OCI-LY3 (cell line): Measurements from ENCODE around the gene GPR146.
A peak's percentile ranks its signal among the peaks of the same experiment; 100 is the strongest.

Source experiments
- H2AFZ ChIP-seq: fragments of 200-600, 300-600 bp; shearing (Covaris generic); 2 replicates; pipeline ENCODE4 v1.6.0; 2014; ENCODE audit warnings: antibody characterized with exemption, low read depth, low read length
- H3K27ac ChIP-seq: fragments of 200-600, 300-600 bp; sonication (generic); 2 replicates; pipeline ENCODE4 v1.5.1; 2014; ENCODE audit warnings: mild to moderate bottlenecking, low read length, moderate library complexity, mixed read lengths
- H3K27me3 ChIP-seq: fragments of 200-600, 300-600 bp; sonication (generic); 2 replicates; pipeline ENCODE4 v1.6.1; 2014; ENCODE audit warnings: low read depth, low read length, mixed read lengths
- H3K36me3 ChIP-seq: fragments of 200-600, 300-600 bp; sonication (generic); replicated peaks from 2 replicates; pipeline ENCODE3; 2014; ENCODE audit warnings: low read depth, low read length, mixed read lengths
- H3K4me1 ChIP-seq: fragments of 300-600, 200-600 bp; sonication (generic); 2 replicates; pipeline ENCODE4 v1.6.1; 2014; ENCODE audit warnings: low read length, mixed read lengths
- H3K4me2 ChIP-seq: fragments of 200-600, 300-600 bp; sonication (generic); 2 replicates; pipeline ENCODE4 v1.6.1; 2014; ENCODE audit warnings: low read length, mixed read lengths
- H3K4me3 ChIP-seq: fragments of 300-600, 200-600 bp; sonication (generic); 2 replicates; pipeline ENCODE4 v1.5.1; 2014; ENCODE audit warnings: antibody characterized with exemption, mild to moderate bottlenecking, low read length, moderate library complexity
- H3K79me2 ChIP-seq: fragments of 300-600, 200-600 bp; shearing (Covaris generic); 2 replicates; pipeline ENCODE4 v1.6.1; 2014; ENCODE audit warnings: mild to moderate bottlenecking, low read length, mixed read lengths
- H3K9ac ChIP-seq: fragments of 300-600, 200-600 bp; shearing (Covaris generic); 2 replicates; pipeline ENCODE4 v1.6.0; 2014; ENCODE audit warnings: mild to moderate bottlenecking, low read length, moderate library complexity
- H3K9me3 ChIP-seq: fragments of 200-600, 300-600 bp; shearing (Covaris generic); 2 replicates; pipeline ENCODE4 v1.6.1; 2014; ENCODE audit warnings: low read length, mixed read lengths; ENCODE audit not compliant: insufficient read depth
- H4K20me1 ChIP-seq: fragments of 200-600, 300-600 bp; sonication (generic); 2 replicates; pipeline ENCODE4 v1.6.1; 2016; ENCODE audit warnings: low read length, mixed read lengths; ENCODE audit not compliant: insufficient read depth
- CTCF ChIP-seq: fragments of 200-600, 300-600 bp; sonication (generic); IDR thresholded peaks from 2 replicates; pipeline ENCODE4 v1.5.1; 2014; ENCODE audit warnings: antibody characterized with exemption, low read length, low read depth
- EZH2phosphoT487 ChIP-seq: fragments of 200-600 bp; shearing (Covaris generic); IDR thresholded peaks from 2 replicates; pipeline ENCODE4 v1.6.1; 2018; ENCODE audit warnings: antibody characterized with exemption, mixed run types, low read depth

Gene GPR146

DNA sequence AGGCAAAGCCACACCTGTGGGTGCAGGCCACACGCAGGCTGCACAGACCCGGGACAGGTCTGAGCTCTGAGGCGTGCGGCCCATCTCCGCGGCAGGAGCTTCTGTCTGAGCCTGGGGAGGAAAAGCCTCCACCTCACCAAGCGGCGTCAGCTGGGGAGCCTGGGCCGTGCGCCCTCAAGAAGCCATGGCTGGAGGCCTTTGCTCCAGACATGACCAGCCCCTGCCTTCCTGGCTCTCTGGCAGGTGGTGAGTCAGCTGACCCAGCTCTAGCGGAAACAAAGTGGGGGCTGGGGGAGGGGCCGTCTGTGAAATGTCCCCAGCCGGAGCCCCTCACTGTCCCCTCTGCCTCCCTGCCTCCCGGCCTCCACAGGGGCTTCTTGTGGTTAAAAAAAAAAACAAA, 56.0 kb downstream of the GPR146 start:
- Histone ChIP-seq H3K27ac (peak overlapping the region; percentile 40; the same call in 1 of the 2 replicates), H4K20me1 (no peaks in the 10 kb centered on the region), H3K4me1 (peaks cover 73% of the 10 kb centered on the region), H3K4me3 (no peak overlapping the region), H3K9ac (no peak overlapping the region), H3K36me3 (peaks cover 29% of the 10 kb centered on the region), H3K79me2 (peaks cover 44% of the 10 kb centered on the region), H3K27me3 (no peaks in the 10 kb centered on the region), H3K9me3 (no peaks in the 10 kb centered on the region), H3K4me2 (peak overlapping the region; percentile 63), H2AFZ (no peak overlapping the region)
- TF ChIP-seq CTCF (no peak), EZH2phosphoT487 (no peak)

GRCh38 chr7:1100834-1101562, 56.7 kb downstream of the GPR146 start:
- no peak overlapping the region for H3K4me3 ChIP-seq
- no peaks in the 10 kb centered on the region for H3K9me3 ChIP-seq
- H3K27me3 ChIP-seq: no peaks in the 10 kb centered on the region
- H4K20me1 ChIP-seq: no peaks in the 10 kb centered on the region
- peaks cover 44% of the 10 kb centered on the region for H3K79me2 ChIP-seq
- peak overlapping the region; percentile 63 for H3K4me2 ChIP-seq
- H2AFZ ChIP-seq: no peak overlapping the region
- peak overlapping the region; percentile 40 for H3K27ac ChIP-seq
- TF ChIP-seq CTCF (no peak), EZH2phosphoT487 (no peak)
- H3K36me3 ChIP-seq: peaks cover 29% of the 10 kb centered on the region
- peaks cover 73% of the 10 kb centered on the region for H3K4me1 ChIP-seq
- peak overlapping the region; percentile 26; the same call in 1 of the 2 replicates for H3K9ac ChIP-seq

- no peak for TF ChIP-seq CTCF
- Histone ChIP-seq H3K27ac (peak overlapping the region; percentile 40), H3K79me2 (peaks cover 48% of the 10 kb centered on the region)
These were observed 57.5 kb downstream of the GPR146 start for GRCh38 chr7:1101563-1102431.

More at GRCh38 chr7:1101563-1102431, 57.5 kb downstream of the GPR146 start:
- H3K4me2 ChIP-seq: peak overlapping the region; percentile 80
- no peaks in the 10 kb centered on the region for H3K9me3 ChIP-seq
- H3K27me3 ChIP-seq: no peaks in the 10 kb centered on the region
- H3K4me1 ChIP-seq: peaks cover 73% of the 10 kb centered on the region
- peaks cover 29% of the 10 kb centered on the region for H3K36me3 ChIP-seq
- peak overlapping the region; percentile 26; the same call in 1 of the 2 replicates for H3K9ac ChIP-seq
- no peaks in the 10 kb centered on the region for H4K20me1 ChIP-seq
- no peak overlapping the region for H2AFZ ChIP-seq
- no peak overlapping the region for H3K4me3 ChIP-seq
